Amygdala (tissue), 56 donors: ENCODE results near the gene EN2.

ENCODE experiments used
- DNase-seq, 56 donors: peaks; one replicate each; lab custom pipeline; 2025; lab: John Stamatoyannopoulos, UW

EN2 gene

DNA sequence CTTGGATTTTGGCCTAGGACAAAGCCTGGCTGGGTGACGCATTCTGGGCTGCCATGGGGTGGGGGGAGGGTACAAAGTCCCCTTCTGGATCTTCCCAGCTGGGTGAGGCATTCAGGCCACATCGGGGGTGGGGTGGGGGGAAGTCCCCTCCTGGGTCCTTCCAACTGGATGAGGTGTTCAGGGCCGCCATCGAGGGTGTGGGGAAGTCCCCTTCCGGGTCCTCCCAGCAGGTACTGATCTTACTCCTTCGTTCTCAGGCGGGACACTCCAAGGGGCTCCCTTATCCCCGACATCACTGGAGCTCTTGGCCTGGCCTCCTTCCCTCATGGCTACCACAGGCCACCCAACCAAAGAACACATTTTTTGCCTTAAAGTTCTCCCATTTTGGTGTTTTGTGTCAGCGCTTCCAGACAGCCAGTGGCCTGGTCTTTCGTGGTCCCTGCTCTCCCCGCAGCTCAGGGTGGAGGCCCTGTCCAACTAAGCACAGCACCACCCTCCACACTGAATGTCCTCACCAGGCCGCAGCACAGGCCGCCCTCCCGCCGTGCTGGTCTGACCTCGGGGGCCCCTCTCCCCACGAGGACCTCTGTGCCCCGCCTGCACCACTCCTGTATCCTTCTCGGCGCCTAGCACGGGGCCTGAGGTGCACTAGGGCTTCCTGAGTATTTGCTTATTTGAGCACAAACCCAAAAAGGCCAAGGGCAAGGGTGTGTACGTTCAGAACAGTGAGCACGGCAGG, 38.5 kb downstream of the EN2 start:
- no peak for DNase-seq

- DNase-seq, result no peak
Measured at GRCh38 chr7:155497149-155497901, 39.4 kb downstream of the EN2 start.

DNA sequence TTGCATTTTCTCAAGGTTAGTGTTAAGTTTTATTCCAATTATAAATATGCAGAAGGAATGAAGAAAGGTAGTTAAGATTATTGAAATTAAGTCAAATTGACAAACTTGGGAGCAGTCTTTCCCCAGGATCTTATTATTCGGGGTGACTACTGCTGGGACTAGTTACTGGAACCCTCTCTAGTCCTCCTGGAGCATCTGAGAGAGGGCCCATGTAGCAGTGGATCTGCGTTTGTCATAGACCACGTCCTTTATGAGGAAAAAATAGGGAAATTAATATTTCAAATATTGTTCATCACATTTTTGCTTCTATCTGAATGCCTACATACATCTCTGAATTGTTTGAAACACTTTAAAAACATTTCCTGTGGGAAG, 47.5 kb downstream of the EN2 start:
- no peak for DNase-seq

- no peak for DNase-seq
Measured at GRCh38 chr7:155506854-155507337, 49.0 kb downstream of the EN2 start.

GRCh38 chr7:155507576-155507975, 49.6 kb downstream of the EN2 start:
- no peak for DNase-seq

GRCh38 chr7:155508376-155509358, 50.7 kb downstream of the EN2 start:
- DNase-seq, result no peak

DNA sequence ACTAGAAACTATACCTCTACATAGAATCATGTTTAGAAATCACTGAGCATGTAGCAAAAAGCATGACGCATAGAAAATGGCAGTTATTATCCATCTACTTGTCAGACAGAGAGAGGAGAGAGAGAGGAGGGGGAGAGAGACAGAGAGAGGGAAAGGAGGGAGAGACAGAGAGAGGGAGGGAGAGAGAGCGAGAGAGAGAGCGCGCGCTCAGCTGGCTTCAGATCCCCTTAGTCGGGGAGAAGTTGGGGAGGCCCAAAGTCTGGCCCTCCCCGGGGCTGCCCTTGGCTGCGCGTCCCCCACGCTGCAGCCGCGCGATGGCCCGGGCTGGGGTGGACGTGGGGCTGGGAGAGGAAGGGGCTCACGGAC, 51.4 kb downstream of the EN2 start:
- DNase-seq, result no peak

DNA sequence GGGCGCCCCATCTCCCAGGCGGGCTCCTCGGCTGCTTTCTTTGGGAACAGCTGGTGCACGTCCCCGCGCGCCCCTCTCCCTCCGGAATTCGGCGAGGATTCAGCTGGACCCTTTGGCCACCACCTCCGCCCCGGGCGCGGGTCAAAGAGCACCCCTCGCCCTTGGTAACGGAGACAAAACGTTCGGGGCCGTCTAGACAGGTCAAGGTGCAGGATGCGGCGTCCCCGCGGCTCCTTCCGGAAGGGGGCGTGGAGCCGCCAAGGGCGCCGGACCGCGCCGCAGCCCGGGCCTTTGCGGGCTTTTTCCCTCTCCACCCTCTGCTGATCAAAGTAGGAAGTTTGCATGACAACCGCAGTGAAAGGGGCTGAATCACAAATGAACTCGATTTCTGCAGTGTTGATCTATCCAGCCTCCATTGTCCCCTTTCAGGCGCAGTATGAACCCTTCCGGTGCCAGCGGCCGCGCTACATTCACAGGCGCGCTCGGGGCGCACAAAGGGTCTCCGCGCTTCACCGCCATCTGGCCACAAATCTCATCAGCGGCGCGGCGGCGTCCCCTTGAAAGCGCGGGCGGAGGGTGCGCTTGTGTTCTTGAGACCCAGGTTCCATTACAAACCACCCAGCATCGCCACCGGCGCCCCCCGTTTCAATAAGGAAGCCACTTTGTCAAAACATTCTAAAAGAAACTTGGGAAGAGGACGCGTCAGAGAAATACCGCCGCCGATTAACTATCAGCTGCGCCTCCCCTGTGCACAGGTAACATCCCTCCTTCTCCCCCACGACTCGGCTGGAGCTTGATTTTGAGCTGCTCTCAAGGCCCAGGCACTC, 52.0 kb downstream of the EN2 start:
- DNase-seq, result no peak

DNA sequence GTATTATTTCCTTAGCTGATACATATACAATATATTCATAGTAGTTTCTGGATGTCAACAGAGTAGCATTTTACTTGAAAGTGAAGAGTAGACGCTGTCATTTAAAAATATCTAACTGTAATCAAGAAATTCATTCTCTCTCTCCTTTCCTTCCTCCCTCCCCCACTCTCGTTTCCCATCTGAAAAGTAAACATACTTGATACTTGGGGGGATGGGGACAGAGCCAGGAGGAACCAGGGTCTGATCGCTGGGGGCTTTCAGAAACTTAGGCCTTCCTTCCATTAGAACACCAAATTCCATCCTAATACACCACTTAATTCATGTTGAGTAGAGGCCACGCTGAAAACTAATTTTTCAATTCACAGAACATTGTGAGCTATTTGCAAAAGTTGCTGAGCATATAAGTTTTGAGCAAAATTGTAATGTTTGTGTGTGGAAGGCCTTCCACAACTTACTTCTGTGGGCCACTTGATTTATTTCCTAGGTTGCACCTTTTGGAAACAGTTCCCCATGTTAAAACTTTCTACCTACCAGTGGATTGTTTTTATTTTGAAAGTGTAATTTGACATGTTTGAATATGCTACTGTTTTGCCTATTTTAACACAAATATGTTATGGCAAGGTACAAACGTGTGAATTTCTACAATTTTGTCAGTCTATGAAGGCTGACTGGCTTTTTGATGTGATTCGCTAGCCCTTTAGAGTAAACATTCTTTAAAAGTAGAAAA, 53.2 kb downstream of the EN2 start:
- DNase-seq, result no peak

- DNase-seq, result no peak
Measured at GRCh38 chr7:155511702-155511996, 53.7 kb downstream of the EN2 start.

DNA sequence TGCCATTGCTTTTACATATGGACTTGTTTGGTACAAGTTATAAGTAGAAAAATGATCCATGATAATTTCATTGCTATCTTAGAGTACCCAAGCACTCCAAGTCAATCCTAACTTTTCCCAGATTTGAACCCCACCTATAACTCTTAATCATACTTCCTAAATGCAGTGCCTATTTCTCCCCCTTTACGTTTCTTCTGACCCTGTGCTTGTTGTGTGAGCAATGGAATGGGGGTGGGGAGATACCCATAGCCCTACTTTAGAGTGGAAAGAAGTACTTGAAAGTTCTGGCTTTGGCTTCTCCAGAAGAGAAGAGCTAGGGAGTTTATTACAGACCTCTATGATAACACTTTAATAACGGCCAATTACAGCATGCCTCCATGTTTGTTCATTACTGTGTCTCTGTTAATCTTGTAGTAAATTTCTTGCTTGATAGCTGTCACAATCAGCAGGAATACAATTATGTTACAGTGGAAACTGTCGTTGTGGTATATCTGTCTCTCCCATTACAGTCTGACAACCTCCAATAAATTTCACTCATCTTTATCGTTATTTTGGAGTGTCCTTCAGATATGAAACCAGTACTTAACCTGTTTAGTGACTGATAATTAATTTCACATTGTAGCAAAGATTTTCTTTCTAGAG, 54.4 kb downstream of the EN2 start:
- DNase-seq, result no peak

DNA sequence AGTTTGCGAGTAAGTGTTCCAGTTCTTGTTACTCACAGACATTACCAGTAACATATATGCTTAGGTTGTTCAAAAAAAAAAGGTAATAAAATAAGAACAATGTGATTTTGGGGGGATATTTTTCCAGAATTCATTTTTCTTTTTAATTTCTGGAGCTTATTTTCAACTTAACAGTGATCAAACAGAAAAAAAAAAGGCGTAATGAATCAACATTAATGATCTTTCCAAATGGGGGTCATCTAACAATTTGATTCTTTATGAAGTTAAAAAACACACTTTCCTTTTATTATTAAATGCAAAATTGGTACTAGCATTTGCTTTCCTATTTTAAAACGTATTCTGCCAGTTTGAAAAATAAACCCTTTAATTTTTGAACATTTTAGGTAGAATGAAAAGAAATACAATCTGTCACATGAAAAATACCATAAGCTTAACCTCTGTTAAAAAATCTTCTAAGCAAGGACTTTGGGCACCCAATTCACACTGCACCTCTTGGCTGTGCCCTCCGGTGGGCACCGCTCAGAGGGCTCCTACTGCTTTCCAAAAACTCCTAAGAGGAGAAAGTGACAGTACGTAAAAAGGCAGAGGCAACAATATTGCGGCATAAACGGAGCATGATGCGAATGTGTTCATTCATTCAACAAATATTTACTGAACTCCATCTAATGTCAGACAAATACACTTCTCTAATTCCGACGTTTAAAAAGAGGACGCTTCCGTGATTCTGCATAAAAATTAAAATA, 55.8 kb downstream of the EN2 start:
- no peak for DNase-seq

DNA sequence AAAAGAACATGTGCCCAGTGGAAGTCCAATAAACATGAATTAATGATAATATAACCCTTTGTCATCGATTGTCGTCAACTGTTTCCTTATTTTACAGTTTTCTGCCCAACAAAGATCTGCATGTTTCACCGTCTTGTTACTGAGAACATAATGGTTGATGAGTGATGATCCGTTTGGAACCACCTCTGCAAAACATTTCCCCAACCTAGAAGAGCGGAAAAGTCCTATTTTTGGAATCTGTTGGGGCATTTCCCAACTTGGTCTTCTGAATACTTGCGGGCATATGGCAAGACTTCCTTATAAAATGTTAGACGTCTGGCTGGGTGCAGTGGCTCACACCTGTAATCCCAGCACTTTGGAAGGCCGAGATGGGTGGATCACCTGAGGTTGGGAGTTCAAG, 56.4 kb downstream of the EN2 start:
- DNase-seq, result no peak
